Measurements from ENCODE around the gene PCCA.

PCCA gene

GRCh38 chr13:100088644-100089464 is at the start of gene PCCA:
Gene PCCA (plus strand): TSS chr13:100089093. CDS start chr13:100089121, 28 bp downstream.
- DNase-seq (ENCODE audit: extremely low spot score), result peak; percentile 88
- POLR2A ChIA-PET, result interaction anchor here (0.5 to 1.9 kb wide), 12 partner anchors 10 to 118 kb away, joined by 3 to 17 read pairs (median 4); partner anchors contain the start of gene ZIC2
- CTCF ChIA-PET, result interaction anchor here (0.5 kb wide), 1 partner anchor 49 kb away, joined by 8 read pairs; no protein-coding TSS in a partner anchor
- TF ChIP-seq PKNOX1 (IDR thresholded peaks at IDR 0.05) (no peak), CTBP1 (IDR thresholded peaks at IDR 0.05; ENCODE audit: borderline replicate concordance) (no peak), L3MBTL2 (conservative IDR thresholded peaks at IDR 0.05) (peak; percentile 64; the same call in 1 of the 2 replicates)

- CTCF ChIA-PET, result interaction anchor here (0.6 kb wide), 2 partner anchors 49 to 79 kb away, joined by 3 to 8 read pairs; partner anchors contain the start of gene PCCA
- POLR2A ChIA-PET, result interaction anchor here (1.1 kb wide), 1 partner anchor 58 kb away, joined by 3 read pairs; the partner anchor contains the start of gene ZIC2
- DNase-seq (ENCODE audit: extremely low spot score), result no peak
- TF ChIP-seq ELF4 (IDR thresholded peaks at IDR 0.05) (no peak), LEF1 (IDR thresholded peaks at IDR 0.05; ENCODE audit: borderline replicate concordance) (no peak), NFRKB (IDR thresholded peaks at IDR 0.05) (no peak), FOXM1 (IDR thresholded peaks at IDR 0.05; ENCODE audit: borderline replicate concordance) (no peak), SUZ12 (IDR thresholded peaks at IDR 0.05) (no peak), SP1 (IDR thresholded peaks at IDR 0.05) (no peak), HDGF (IDR thresholded peaks at IDR 0.05; ENCODE audit: borderline replicate concordance) (no peak), PKNOX1 (IDR thresholded peaks at IDR 0.05) (no peak), TARDBP (IDR thresholded peaks at IDR 0.05) (no peak), L3MBTL2 (conservative IDR thresholded peaks at IDR 0.05) (no peak), FOXA1 (IDR thresholded peaks at IDR 0.05) (no peak), ARNT (IDR thresholded peaks at IDR 0.05) (no peak), CTBP1 (IDR thresholded peaks at IDR 0.05; ENCODE audit: borderline replicate concordance) (no peak), FOXK2 (IDR thresholded peaks at IDR 0.05) (no peak), ZNF384 (IDR thresholded peaks at IDR 0.05) (no peak)
Measured at GRCh38 chr13:100039740-100040139, 49.2 kb upstream of the PCCA start.

- TF ChIP-seq SP1 (IDR thresholded peaks at IDR 0.05) (no peak), SUZ12 (IDR thresholded peaks at IDR 0.05) (no peak), BHLHE40 (IDR thresholded peaks at IDR 0.05; ENCODE audit: borderline replicate concordance) (no peak), FOXK2 (IDR thresholded peaks at IDR 0.05) (no peak), LEF1 (IDR thresholded peaks at IDR 0.05; ENCODE audit: borderline replicate concordance) (no peak), FOXM1 (IDR thresholded peaks at IDR 0.05; ENCODE audit: borderline replicate concordance) (no peak), L3MBTL2 (conservative IDR thresholded peaks at IDR 0.05) (no peak), NFRKB (IDR thresholded peaks at IDR 0.05) (no peak), HDGF (IDR thresholded peaks at IDR 0.05; ENCODE audit: borderline replicate concordance) (no peak)
- DNase-seq (ENCODE audit: extremely low spot score), result no peak
- POLR2A ChIA-PET, result interaction anchor here (0.7 to 1.1 kb wide), 2 partner anchors 59 to 479 kb away, joined by 3 read pairs; partner anchors contain the start of gene ZIC2
- CTCF ChIA-PET, result interaction anchor here (0.6 kb wide), 2 partner anchors 49 to 80 kb away, joined by 3 to 8 read pairs; partner anchors contain the start of gene PCCA
Measured at GRCh38 chr13:100040196-100040595, 48.7 kb upstream of the PCCA start.

GRCh38 chr13:100044936-100045335 is 44.0 kb upstream of the PCCA start:
- ChIA-PET POLR2A (no interaction called here), CTCF (interaction anchor here (0.7 kb wide), 1 partner anchor 434 kb away, joined by 3 read pairs; no protein-coding TSS in a partner anchor)
- TF ChIP-seq L3MBTL2 (conservative IDR thresholded peaks at IDR 0.05), result no peak
- no peak for TF ChIP-seq SUZ12 (IDR thresholded peaks at IDR 0.05)
- TF ChIP-seq TARDBP (IDR thresholded peaks at IDR 0.05), result no peak
- TF ChIP-seq FOXA1 (IDR thresholded peaks at IDR 0.05), result no peak
- no peak for TF ChIP-seq LEF1 (IDR thresholded peaks at IDR 0.05; ENCODE audit: borderline replicate concordance)
- no peak for TF ChIP-seq FOXM1 (IDR thresholded peaks at IDR 0.05; ENCODE audit: borderline replicate concordance)
- no peak for TF ChIP-seq BHLHE40 (IDR thresholded peaks at IDR 0.05; ENCODE audit: borderline replicate concordance)
- no peak for TF ChIP-seq SP1 (IDR thresholded peaks at IDR 0.05)
- no peak for TF ChIP-seq ARNT (IDR thresholded peaks at IDR 0.05)
- no peak for TF ChIP-seq ZNF384 (IDR thresholded peaks at IDR 0.05)
- no peak for TF ChIP-seq ELF4 (IDR thresholded peaks at IDR 0.05)
- TF ChIP-seq CTBP1 (IDR thresholded peaks at IDR 0.05; ENCODE audit: borderline replicate concordance), result no peak
- TF ChIP-seq NFRKB (IDR thresholded peaks at IDR 0.05), result no peak
- no peak for TF ChIP-seq PKNOX1 (IDR thresholded peaks at IDR 0.05)
- no peak for TF ChIP-seq FOXK2 (IDR thresholded peaks at IDR 0.05)
- TF ChIP-seq HDGF (IDR thresholded peaks at IDR 0.05; ENCODE audit: borderline replicate concordance), result no peak
- no peak for DNase-seq (ENCODE audit: extremely low spot score)

GRCh38 chr13:100045355-100045754 is 43.5 kb upstream of the PCCA start:
- TF ChIP-seq ELF4 (IDR thresholded peaks at IDR 0.05) (no peak), FOXM1 (IDR thresholded peaks at IDR 0.05; ENCODE audit: borderline replicate concordance) (no peak), LEF1 (IDR thresholded peaks at IDR 0.05; ENCODE audit: borderline replicate concordance) (no peak), NFRKB (IDR thresholded peaks at IDR 0.05) (no peak), L3MBTL2 (conservative IDR thresholded peaks at IDR 0.05) (no peak), SP1 (IDR thresholded peaks at IDR 0.05) (no peak), TARDBP (IDR thresholded peaks at IDR 0.05) (no peak), ZNF384 (IDR thresholded peaks at IDR 0.05) (no peak), BHLHE40 (IDR thresholded peaks at IDR 0.05; ENCODE audit: borderline replicate concordance) (no peak), SUZ12 (IDR thresholded peaks at IDR 0.05) (no peak), PKNOX1 (IDR thresholded peaks at IDR 0.05) (no peak), ARNT (IDR thresholded peaks at IDR 0.05) (no peak), FOXK2 (IDR thresholded peaks at IDR 0.05) (no peak), CTBP1 (IDR thresholded peaks at IDR 0.05; ENCODE audit: borderline replicate concordance) (no peak)
- ChIA-PET POLR2A (no interaction called here), CTCF (interaction anchor here (0.7 kb wide), 1 partner anchor 435 kb away, joined by 3 read pairs; no protein-coding TSS in a partner anchor)
- DNase-seq (ENCODE audit: extremely low spot score), result no peak
